IMR-90 (cell line): Measurements from ENCODE around the gene HHIPL1.

Source experiments
- BHLHE40 ChIP-seq: fragments of 150-350 bp; IDR thresholded peaks from 2 replicates; pipeline ENCODE4 v1.6.1; 2016; ENCODE audit warnings: mild to moderate bottlenecking, low read depth, low read length
- CEBPB ChIP-seq: IDR thresholded peaks from 2 replicates; pipeline ENCODE4 v1.6.1; 2012; ENCODE audit warnings: low read depth, low read length, improper control_type of control experiment
- CTCF ChIP-seq: conservative IDR thresholded peaks from 2 replicates; pipeline ENCODE4 v1.5.1; 2012; ENCODE audit warnings: mild to moderate bottlenecking, low read depth, low read length, improper control_type of control experiment
- ELK1 ChIP-seq: fragments of 150-350 bp; IDR thresholded peaks from 2 replicates; pipeline ENCODE4 v1.6.1; 2016; ENCODE audit warnings: low read depth, mild to moderate bottlenecking, low read length, moderate library complexity, borderline replicate concordance
- FOS ChIP-seq: fragments of 150-350 bp; IDR thresholded peaks from 2 replicates; pipeline ENCODE4 v1.6.1; 2016; ENCODE audit warnings: low read depth, low read length
- MAFK ChIP-seq: IDR thresholded peaks from 2 replicates; pipeline ENCODE4 v1.6.1; 2012; ENCODE audit warnings: low read depth, low read length, improper control_type of control experiment
- MXI1 ChIP-seq: IDR thresholded peaks from 2 replicates; pipeline ENCODE4 v1.6.1; 2012; ENCODE audit warnings: low read depth, mild to moderate bottlenecking, low read length, moderate library complexity, borderline replicate concordance
- NFE2L2 ChIP-seq: fragments of 150-350 bp; IDR thresholded peaks from 2 replicates; pipeline ENCODE4 v1.6.1; 2016; ENCODE audit warnings: low read depth, mild to moderate bottlenecking, low read length
- POLR2A ChIP-seq: IDR thresholded peaks from 2 replicates; pipeline ENCODE4 v1.6.1; 2012; ENCODE audit warnings: mild to moderate bottlenecking, low read depth, low read length
- RAD21 ChIP-seq: IDR thresholded peaks from 2 replicates; pipeline ENCODE4 v1.6.1; 2012; ENCODE audit warnings: low read length, improper control_type of control experiment
- RCOR1 ChIP-seq: IDR thresholded peaks from 2 replicates; pipeline ENCODE4 v1.6.1; 2012; ENCODE audit warnings: mild to moderate bottlenecking, low read length, improper control_type of control experiment; ENCODE audit not compliant: insufficient replicate concordance
- RFX5 ChIP-seq: IDR thresholded peaks from 2 replicates; pipeline ENCODE4 v1.8.0; 2012; ENCODE audit warnings: low read depth, mild to moderate bottlenecking, low read length, moderate library complexity
- SMC3 ChIP-seq: fragments of 150-350 bp; IDR thresholded peaks from 2 replicates; pipeline ENCODE4 v1.6.1; 2016; ENCODE audit warnings: low read depth, mild to moderate bottlenecking, antibody characterized with exemption, low read length, moderate library complexity
- USF2 ChIP-seq: fragments of 150-350 bp; IDR thresholded peaks from 2 replicates; pipeline ENCODE4 v1.6.1; 2017; ENCODE audit warnings: mild to moderate bottlenecking, antibody characterized with exemption, low read length, low read depth

GRCh38 chr14:99693918-99694317 lies 49.0 kb downstream of the HHIPL1 start:
- TF ChIP-seq RAD21, result no peak
- no peak for TF ChIP-seq POLR2A
- no peak for TF ChIP-seq CEBPB
- TF ChIP-seq NFE2L2, result no peak
- no peak for TF ChIP-seq RFX5
- no peak for TF ChIP-seq BHLHE40
- no peak for TF ChIP-seq CTCF
- no peak for TF ChIP-seq RCOR1
- TF ChIP-seq ELK1, result no peak
- TF ChIP-seq MXI1, result no peak
- TF ChIP-seq USF2, result no peak
- TF ChIP-seq MAFK, result no peak
- no peak for TF ChIP-seq SMC3
- no peak for TF ChIP-seq FOS
